ENCODE results near the gene RSPH3.
"Not testable (repeated sequence)": the region's sequence is repeated elsewhere in the genome, so short reads cannot be mapped to it uniquely, and the experiment has no call there.

RSPH3 gene

GRCh38 chr6:158999666-159000403 lies at the start of gene RSPH3:
Gene RSPH3, minus strand, starts transcription at chr6:159000202. Its CDS starts 652 bp downstream, at chr6:158999550.
- peak; percentile 74 for DNase-seq (ENCODE audit: low read depth)

- no peak for DNase-seq (ENCODE audit: low read depth)
These were observed 48.1 kb upstream of the RSPH3 start for GRCh38 chr6:159047891-159048685.

GRCh38 chr6:159045801-159046200 lies 45.8 kb upstream of the RSPH3 start:
- no peak for DNase-seq (ENCODE audit: low read depth)

GRCh38 chr6:159044899-159045727 lies 45.1 kb upstream of the RSPH3 start, which contains the start of gene TAGAP:
Gene TAGAP, minus strand, starts transcription at chr6:159044991. Its CDS starts 845 bp downstream, at chr6:159044146.
- peak; percentile 69 for DNase-seq (ENCODE audit: low read depth)

- DNase-seq (ENCODE audit: low read depth), result no peak
These were observed 43.9 kb upstream of the RSPH3 start for GRCh38 chr6:159043947-159044346.

- DNase-seq (ENCODE audit: low read depth), result no peak
These were observed 43.2 kb upstream of the RSPH3 start for GRCh38 chr6:159043251-159043650.

GRCh38 chr6:159042826-159043181 lies 42.8 kb upstream of the RSPH3 start:
- DNase-seq (ENCODE audit: low read depth), result no peak

GRCh38 chr6:159042003-159042825 lies 42.2 kb upstream of the RSPH3 start:
- peak; percentile 57 for DNase-seq (ENCODE audit: low read depth)

- no peak for DNase-seq (ENCODE audit: low read depth)
These were observed 41.2 kb upstream of the RSPH3 start for GRCh38 chr6:159041181-159041580.

GRCh38 chr6:159039885-159040258 lies 39.9 kb upstream of the RSPH3 start:
- no peak for DNase-seq (ENCODE audit: low read depth)

- DNase-seq (ENCODE audit: low read depth), result no peak
These were observed 39.2 kb upstream of the RSPH3 start for GRCh38 chr6:159038914-159039884.

GRCh38 chr6:159038318-159038717 lies 38.3 kb upstream of the RSPH3 start:
- DNase-seq (ENCODE audit: low read depth), result not testable (repeated sequence)

- DNase-seq (ENCODE audit: low read depth), result no peak
These were observed 37.8 kb upstream of the RSPH3 start for GRCh38 chr6:159037756-159038290.

- no peak for DNase-seq (ENCODE audit: low read depth)
These were observed 36.7 kb upstream of the RSPH3 start for GRCh38 chr6:159036673-159037072.

GRCh38 chr6:159035891-159036290 lies 35.9 kb upstream of the RSPH3 start:
- DNase-seq (ENCODE audit: low read depth), result no peak

GRCh38 chr6:159033160-159034049 lies 33.4 kb upstream of the RSPH3 start:
- DNase-seq (ENCODE audit: low read depth), result no peak

- no peak for DNase-seq (ENCODE audit: low read depth)
These were observed 31.8 kb upstream of the RSPH3 start for GRCh38 chr6:159031846-159032245.

- DNase-seq (ENCODE audit: low read depth), result no peak
These were observed 30.2 kb upstream of the RSPH3 start for GRCh38 chr6:159030168-159030567.

GRCh38 chr6:159025224-159025623 lies 25.2 kb upstream of the RSPH3 start:
- not testable (repeated sequence) for DNase-seq (ENCODE audit: low read depth)
